KMS-11 (cell line): Measurements from ENCODE around the gene OSBP2.

Source experiments
- H2AFZ ChIP-seq: fragments of 200-600 bp; sonication (generic); 2 replicates; pipeline ENCODE4 v1.6.1; 2016; ENCODE audit warnings: antibody characterized with exemption, mixed run types, low read depth
- H3K27ac ChIP-seq: fragments of 200-600 bp; sonication (generic); 2 replicates; pipeline ENCODE4 v1.6.1; 2016; ENCODE audit warnings: mild to moderate bottlenecking, mixed run types
- H3K27me3 ChIP-seq: fragments of 200-600 bp; sonication (generic); 2 replicates; pipeline ENCODE4 v1.6.1; 2017; ENCODE audit warnings: mild to moderate bottlenecking, low read depth, mixed run types, moderate library complexity; ENCODE audit not compliant: insufficient read depth
- H3K36me3 ChIP-seq: fragments of 200-600 bp; sonication (generic); 2 replicates; pipeline ENCODE4 v1.6.1; 2017; ENCODE audit warnings: mild to moderate bottlenecking, mixed run types; ENCODE audit not compliant: insufficient read depth
- H3K4me1 ChIP-seq: fragments of 200-600 bp; sonication (generic); 2 replicates; pipeline ENCODE4 v1.6.1; 2016; ENCODE audit warnings: mild to moderate bottlenecking, low read depth, mixed run types; ENCODE audit not compliant: poor library complexity, severe bottlenecking
- H3K4me2 ChIP-seq: fragments of 200-600 bp; sonication (generic); 2 replicates; pipeline ENCODE4 v1.7.0; 2016; ENCODE audit warnings: mild to moderate bottlenecking, mixed run types
- H3K4me3 ChIP-seq: fragments of 200-600 bp; sonication (generic); IDR thresholded peaks from 2 replicates; pipeline ENCODE4 v1.6.1; 2017; ENCODE audit warnings: low read depth, low read length, mixed read lengths; ENCODE audit not compliant: insufficient read depth
- H3K79me2 ChIP-seq: fragments of 200-600 bp; sonication (generic); 2 replicates; pipeline ENCODE4 v1.6.1; 2016; ENCODE audit warnings: low read depth, mixed run types; ENCODE audit not compliant: insufficient read depth
- H3K9ac ChIP-seq: fragments of 200-600 bp; sonication (generic); 2 replicates; pipeline ENCODE4 v1.6.1; 2016; ENCODE audit warnings: mild to moderate bottlenecking, mixed run types
- H4K20me1 ChIP-seq: fragments of 200-600 bp; sonication (generic); 2 replicates; pipeline ENCODE4 v1.6.1; 2016; ENCODE audit warnings: mild to moderate bottlenecking, mixed run types; ENCODE audit not compliant: insufficient read depth
- TF ChIP-seq, protein P1 (sequence below): fragments of 200-600 bp; sonication (generic); conservative IDR thresholded peaks from 2 replicates; pipeline ENCODE4 v1.6.1; 2017; ENCODE audit warnings: low read depth, mild to moderate bottlenecking, antibody characterized with exemption, low read length, moderate library complexity, mixed read lengths

OSBP2 gene

DNA sequence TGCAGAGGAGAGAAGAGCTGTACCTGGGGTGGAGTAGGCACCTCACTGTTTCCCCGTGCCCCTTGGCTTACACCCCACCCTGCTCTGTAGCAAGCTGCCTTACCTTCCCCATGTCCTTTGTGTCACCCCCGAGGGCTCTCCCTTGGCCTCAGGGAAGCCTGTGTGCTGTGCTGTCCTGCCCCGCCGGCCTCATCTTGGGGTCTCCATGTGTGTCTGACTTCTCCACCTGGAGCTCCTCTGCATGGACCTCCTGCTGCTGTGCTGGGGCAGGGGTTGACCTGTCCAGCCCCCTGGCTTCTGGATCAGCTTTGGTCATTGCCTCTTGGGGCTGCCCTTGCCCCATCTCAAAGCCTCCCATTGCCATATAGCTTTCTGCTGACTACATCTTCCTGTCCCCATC, 59.8 kb downstream of the OSBP2 start:
- H3K9ac ChIP-seq = no peak overlapping the region

DNA sequence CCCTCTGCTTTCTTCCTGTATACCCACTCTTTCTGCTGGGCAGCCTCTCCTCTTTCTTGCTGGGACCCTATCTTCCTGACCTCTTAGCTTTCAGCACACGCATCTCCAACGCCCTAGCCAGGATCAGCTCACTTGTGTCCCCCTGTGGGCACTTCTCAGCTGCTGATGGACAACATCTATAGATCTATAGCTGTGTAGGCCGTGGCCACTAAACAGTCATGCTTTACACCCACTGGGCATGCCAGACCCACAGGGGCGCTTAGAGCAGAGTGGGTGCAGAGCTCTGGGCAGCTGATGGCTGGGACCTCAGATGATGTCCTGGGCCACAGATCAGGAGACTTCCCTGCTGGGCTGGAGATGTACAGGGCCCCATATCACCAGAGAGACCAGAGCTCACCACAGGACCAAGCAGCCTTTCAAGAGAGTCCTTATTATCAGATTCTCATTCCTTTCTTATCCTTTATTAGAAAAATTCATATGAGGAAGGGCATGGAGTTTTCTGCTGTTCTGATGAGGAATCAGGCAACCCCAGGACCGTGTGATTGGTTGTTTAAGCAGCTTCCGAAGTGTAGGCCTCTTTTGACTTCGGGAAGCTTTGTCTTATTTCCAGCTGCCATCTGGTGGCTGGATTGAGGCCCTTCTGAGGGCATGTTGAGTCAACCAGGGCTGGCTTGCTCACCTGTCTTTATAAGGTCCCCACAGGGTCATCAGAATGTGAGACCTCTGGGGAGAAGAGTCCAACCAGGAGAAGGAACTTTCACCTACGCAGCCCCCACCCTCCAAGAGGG, 60.5 kb downstream of the OSBP2 start:
- Histone ChIP-seq H3K4me1 (peaks cover 29% of the 10 kb centered on the region), H3K9ac (no peak overlapping the region), H3K79me2 (no peaks in the 10 kb centered on the region), H3K27ac (no peak overlapping the region), H3K4me3 (no peak overlapping the region), H2AFZ (no peak overlapping the region), H3K36me3 (no peaks in the 10 kb centered on the region), H4K20me1 (no peaks in the 10 kb centered on the region), H3K27me3 (no peaks in the 10 kb centered on the region), H3K4me2 (no peak overlapping the region)
- TF ChIP-seq, protein P1, sequence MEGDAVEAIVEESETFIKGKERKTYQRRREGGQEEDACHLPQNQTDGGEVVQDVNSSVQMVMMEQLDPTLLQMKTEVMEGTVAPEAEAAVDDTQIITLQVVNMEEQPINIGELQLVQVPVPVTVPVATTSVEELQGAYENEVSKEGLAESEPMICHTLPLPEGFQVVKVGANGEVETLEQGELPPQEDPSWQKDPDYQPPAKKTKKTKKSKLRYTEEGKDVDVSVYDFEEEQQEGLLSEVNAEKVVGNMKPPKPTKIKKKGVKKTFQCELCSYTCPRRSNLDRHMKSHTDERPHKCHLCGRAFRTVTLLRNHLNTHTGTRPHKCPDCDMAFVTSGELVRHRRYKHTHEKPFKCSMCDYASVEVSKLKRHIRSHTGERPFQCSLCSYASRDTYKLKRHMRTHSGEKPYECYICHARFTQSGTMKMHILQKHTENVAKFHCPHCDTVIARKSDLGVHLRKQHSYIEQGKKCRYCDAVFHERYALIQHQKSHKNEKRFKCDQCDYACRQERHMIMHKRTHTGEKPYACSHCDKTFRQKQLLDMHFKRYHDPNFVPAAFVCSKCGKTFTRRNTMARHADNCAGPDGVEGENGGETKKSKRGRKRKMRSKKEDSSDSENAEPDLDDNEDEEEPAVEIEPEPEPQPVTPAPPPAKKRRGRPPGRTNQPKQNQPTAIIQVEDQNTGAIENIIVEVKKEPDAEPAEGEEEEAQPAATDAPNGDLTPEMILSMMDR = peak; percentile 74

More for the DNA sequence above, 59.8 kb downstream of the OSBP2 start:
- Histone ChIP-seq H3K27ac (no peak overlapping the region), H2AFZ (no peak overlapping the region), H3K79me2 (no peaks in the 10 kb centered on the region), H3K4me2 (no peak overlapping the region), H3K4me1 (peaks cover 29% of the 10 kb centered on the region), H4K20me1 (no peaks in the 10 kb centered on the region), H3K36me3 (no peaks in the 10 kb centered on the region), H3K4me3 (no peak overlapping the region), H3K27me3 (no peaks in the 10 kb centered on the region)
- TF ChIP-seq, protein P1 = no peak

DNA sequence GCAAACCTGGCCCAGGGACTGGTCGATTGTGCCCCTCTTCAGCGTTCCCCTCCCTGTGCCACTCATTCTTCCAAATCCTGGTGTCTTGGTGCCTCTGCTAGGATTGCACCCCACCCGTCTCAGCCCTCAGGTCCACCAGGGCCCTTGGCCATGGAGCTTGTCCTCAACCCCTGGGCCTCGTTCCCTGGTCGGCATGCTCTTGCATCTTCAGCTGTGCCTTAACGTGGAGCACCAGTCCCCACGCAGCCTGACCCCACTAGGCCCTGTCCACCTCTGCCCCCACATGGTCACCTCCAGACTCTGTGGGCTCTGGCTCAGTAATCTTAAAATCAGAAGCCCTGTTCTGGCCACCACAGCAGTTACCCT, 61.1 kb downstream of the OSBP2 start:
- Histone ChIP-seq H4K20me1 (no peaks in the 10 kb centered on the region), H3K9ac (peak overlapping the region; percentile 9; the same call in 1 of the 2 replicates), H3K4me1 (peaks cover 29% of the 10 kb centered on the region), H3K4me3 (no peak overlapping the region), H3K27me3 (no peaks in the 10 kb centered on the region), H3K79me2 (no peaks in the 10 kb centered on the region), H3K36me3 (no peaks in the 10 kb centered on the region), H2AFZ (no peak overlapping the region), H3K27ac (no peak overlapping the region), H3K4me2 (no peak overlapping the region)
- TF ChIP-seq, protein P1 = no peak

DNA sequence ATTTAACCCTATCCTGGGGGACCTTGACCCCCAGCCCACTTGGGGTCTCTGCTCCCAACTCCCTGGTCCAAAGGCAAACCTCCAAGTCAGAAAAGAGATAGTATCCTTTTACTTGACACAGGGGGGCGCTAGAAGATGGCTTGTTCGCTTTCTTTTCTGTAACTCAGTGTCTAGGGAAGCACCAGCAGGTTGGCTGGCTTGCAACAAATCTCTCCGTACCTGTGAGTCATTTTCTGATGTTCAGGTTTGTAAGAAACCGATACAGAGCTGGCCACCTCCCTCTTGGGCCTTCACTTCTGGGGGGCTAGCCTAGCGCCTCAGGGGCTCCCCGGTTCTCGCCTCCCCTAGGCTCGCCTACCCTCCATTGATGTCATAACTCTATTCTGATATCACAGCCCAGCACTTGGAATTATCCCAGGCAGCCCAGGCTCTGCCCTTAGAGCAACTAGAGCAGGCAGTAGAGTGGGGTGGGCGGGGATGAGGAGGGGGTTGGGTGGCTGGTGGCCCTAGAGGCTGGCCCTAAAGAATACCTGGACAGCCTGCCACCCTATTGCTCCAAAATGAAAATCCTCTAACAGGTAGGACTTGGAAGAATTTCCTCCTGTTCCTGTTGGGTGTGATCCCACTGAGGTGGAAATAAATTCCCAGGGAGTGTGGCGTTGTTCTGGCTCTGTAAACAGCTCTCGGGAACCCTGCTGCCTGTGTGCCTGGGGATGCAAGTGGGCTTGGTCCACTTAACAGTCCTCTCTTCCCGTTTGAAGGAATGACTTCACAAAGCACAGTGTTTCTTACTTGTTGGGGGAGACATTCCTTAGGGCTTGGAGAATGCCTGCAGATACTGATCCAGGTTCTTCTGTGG, 69.4 kb downstream of the OSBP2 start:
- H3K27ac ChIP-seq = no peak overlapping the region
- no peak overlapping the region for H2AFZ ChIP-seq
- no peak overlapping the region for H3K4me3 ChIP-seq
- no peak overlapping the region for H3K4me2 ChIP-seq
- H3K79me2 ChIP-seq = no peaks in the 10 kb centered on the region
- no peaks in the 10 kb centered on the region for H3K27me3 ChIP-seq
- no peaks in the 10 kb centered on the region for H4K20me1 ChIP-seq
- no peaks in the 10 kb centered on the region for H3K36me3 ChIP-seq
- no peaks in the 10 kb centered on the region for H3K4me1 ChIP-seq
- TF ChIP-seq, protein P1 = peak; percentile 79
- no peak overlapping the region for H3K9ac ChIP-seq
